CD4-positive, alpha-beta T cell treated with Interleukin-4 for 4 hours (primary cell): ENCODE results near the gene TBX4.
"Not testable (repeated sequence)": the region's sequence is repeated elsewhere in the genome, so short reads cannot be mapped to it uniquely, and the experiment has no call there.

ENCODE experiments used
- DNase-seq: peaks from one replicate; pipeline ENCODE4 v3.0.0-alpha.2; 2020

TBX4 gene

GRCh38 chr17:61431594-61432311, 20.5 kb upstream of the TBX4 start:
- no peak for DNase-seq

DNA sequence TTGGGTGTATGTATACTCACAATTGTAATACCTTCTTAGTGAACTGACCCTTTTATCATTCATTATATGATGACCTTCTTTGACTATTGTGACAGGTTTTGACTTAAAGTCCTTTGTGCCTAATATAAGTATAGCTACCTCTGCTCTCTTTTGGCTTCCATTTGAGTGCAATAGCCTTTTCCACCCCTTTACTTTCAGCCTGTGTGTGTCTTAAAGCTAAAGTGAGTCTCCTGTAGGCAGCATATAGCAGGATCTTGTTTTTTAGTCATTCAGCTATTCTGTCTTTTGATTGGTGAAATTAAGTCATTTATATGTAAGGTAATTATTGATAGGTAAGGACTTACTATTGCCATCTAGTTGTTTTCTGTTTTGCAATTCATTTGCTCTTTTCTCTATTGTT, 15.9 kb upstream of the TBX4 start:
- DNase-seq = no peak

DNA sequence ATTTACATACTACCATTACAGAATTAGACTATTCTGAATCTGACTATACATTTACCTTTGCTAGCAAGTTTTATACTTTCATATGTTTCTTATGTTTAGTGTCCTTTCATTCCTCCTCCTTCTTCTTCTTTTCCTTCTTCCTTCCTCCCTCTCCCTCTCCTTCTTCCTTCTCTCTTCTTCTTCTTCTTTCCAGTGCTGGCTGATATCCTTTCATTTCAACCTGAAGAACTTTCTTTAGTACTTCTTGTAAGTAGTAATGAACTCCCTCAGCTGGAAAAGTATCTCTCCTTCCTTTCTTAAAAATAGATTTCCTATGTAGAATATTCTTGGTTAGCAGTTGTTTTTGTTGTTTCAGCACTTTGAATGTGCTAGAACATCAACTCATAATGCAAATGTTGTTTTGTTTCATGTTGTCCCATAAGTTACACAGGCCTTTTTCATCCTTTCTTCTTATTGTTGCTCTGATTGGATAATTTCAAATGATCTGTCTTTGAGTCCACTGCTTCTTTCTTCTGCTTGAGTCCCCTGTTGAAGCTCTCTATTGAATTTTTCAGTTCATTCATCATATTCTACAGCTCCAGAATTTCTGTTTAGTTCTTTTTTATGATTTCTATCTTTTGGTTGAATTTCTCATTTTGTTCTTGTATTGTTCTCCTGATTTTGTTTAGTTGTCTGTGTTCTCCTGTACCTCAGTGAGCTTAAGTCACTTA, 15.1 kb upstream of the TBX4 start:
- DNase-seq = no peak

GRCh38 chr17:61440697-61441096, 11.5 kb upstream of the TBX4 start:
- DNase-seq = no peak

DNA sequence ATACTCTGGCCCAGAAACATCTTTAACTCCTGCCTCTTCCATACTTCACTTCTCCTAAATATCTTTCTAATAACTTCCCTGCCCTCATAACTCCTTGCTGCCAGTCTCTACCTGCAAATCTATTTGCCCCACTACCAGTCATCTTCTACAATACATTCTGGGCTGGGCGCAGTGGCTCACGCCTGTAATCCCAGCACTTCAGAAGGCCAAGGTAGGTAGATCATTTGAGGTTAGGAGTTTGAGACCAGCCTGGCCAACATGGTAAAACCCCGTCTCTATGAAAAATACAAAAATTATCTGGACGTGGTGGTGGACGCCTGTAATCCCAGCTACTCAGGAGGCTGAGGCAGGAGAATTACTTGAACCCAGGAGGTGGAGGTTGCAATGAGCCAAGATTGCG, 10.7 kb upstream of the TBX4 start:
- not testable (repeated sequence) for DNase-seq

DNA sequence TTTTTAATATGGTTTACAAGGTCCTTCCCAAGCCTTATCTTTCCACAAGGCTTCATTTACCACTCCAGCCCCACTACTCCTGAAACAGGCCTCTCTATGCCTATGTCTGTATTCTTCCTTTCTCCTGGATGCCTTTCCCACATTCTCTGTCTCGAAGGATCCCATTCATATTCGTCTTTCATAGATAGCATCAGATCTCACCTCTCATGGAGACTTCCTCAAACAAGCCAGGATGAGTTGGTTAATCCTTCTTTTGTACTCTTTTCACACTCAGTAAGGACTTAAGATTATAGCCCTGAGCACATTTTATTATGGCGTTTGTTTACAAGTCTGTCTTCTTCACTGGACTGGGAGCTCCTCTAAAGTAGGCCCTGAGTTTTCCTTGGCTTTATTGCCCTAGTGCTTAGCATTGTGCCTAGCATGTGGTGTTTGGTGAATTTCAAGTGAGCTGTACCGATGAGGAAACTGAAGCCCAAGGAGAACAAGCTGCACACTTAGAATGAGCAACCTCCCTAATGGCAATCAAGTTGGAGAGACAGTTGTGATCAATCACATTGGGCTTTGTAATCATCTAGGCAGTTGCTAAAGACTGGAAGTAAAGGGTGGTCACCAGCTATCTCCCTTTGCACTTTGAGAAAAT, 10.0 kb upstream of the TBX4 start:
- DNase-seq = no peak

- DNase-seq = no peak
Measured at GRCh38 chr17:61442878-61443474, 9.2 kb upstream of the TBX4 start.

DNA sequence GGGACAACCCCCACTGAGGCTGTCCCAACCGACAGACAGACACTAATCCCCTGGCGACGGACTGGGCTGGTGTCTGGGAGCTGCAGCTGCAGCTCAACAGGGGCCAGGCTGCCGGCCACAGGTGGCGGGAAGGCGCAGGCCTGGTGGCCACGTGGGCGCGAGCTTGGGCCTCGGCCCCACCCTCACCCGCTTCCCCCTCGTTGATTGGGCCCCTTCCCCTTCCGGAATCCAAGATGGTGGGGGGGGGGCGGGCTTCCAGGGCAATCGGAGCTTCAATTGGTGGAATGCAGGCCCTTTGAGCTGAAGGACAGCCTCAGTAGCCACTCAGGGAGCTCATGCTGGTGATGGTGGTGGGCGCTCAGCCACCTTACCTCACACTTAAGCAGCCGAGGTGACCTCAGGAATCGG, 8.7 kb upstream of the TBX4 start:
- no peak for DNase-seq

GRCh38 chr17:61444075-61444474, 8.1 kb upstream of the TBX4 start:
- DNase-seq = no peak

GRCh38 chr17:61444831-61445230, 7.4 kb upstream of the TBX4 start:
- no peak for DNase-seq

- DNase-seq = no peak
Measured at GRCh38 chr17:61447358-61447757, 4.9 kb upstream of the TBX4 start.

GRCh38 chr17:61448042-61448441, 4.2 kb upstream of the TBX4 start:
- no peak for DNase-seq

DNA sequence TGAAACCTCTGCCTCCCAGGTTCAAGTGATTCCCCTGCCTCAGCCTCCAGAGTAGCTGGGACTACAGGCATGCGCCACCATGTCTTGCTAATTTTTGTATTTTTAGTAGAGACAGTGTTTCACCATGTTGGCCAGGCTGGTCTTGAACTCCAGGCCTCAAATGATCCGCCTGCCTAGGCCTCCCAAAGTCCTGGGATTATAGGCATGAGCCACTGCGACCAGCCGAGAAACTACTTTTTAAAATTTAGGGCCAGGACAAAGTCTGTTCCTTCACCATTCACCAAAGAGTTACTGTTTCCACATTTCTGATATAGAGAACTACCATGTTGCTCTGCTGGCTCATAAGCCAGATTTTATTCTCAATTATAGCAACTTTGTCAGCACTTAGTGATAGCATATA, 3.1 kb upstream of the TBX4 start:
- DNase-seq = not testable (repeated sequence)

DNA sequence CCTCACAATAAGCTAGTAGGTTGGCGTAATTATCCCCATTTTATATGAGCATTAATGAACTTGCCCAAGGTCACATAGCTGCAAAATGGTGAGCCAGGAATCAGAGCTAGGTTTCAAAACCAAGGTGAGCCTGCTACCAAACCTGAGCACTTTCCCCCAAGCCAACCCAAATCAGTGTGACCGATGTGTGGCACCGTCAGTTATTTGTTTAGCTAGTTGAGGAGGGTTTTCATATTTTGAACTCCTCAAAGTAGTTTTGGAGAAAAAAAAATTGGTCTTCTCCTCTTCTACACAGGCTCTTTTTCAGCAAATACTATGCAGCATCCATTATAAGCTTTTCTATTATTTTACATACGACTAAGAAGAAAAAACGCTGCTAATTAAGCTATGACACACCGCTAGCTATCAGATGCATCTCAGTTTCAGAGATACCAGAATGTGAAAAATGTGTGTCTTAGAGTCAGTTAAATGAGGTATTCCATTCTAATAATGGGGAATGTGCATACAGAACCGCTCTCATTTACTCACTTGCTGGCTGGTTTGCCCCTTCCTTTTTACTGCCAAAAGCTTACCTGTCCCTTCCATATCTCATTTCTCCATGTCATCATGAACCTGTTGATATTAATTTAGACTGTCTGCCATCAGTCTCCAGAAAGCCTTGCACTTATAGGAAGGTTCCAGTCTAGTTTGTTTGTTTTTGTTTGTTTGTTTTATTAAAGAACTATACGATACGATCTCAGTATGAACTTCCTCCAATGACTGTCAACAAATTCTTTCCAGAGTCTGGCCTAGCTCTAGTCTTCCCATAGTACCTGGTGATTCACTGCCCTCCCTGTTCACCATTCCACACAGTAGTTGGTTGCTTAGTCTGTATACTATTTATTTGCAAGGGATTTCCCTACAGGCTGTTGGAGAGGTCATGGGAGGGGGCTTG, 2.2 kb upstream of the TBX4 start:
- no peak for DNase-seq

GRCh38 chr17:61450641-61451537, 1.3 kb upstream of the TBX4 start:
- no peak for DNase-seq

DNA sequence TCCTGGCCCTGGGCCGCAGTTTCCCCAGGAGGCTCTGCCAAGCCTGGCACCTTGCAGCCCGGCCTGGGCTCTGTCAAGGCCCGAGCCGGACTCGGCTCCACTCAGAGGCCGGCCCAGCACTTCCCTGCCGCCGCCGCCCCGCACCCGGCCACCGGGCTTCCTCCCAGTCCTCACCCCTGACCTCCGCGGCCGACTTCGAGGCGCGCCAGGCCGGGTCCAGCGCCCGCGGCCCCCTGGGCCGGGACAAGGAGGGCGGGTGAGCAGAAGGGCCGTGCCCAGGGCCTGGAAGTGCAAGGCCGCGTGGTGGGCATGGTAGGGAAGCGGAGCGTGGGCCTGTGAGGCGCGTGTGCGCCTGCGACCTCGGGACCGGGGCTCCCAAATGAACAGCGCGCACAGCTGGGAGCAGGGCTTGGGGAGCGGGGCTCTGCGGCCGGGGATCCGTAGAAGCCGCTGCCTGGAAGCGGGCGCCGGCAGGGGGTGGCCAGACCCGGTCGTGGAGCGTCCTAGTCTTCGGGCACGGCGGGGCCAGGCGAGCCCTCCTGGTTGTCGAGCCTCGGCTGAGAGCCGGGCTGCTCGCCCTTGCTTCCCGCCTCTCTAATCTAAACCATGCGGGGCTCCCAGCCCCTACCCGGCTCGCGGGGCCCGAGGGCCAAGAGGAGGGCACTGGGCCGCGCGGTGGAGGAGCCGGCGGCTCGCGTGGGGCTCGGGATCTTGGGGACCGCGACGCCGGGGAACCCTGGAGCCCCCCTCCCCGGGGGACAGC, 503 bp upstream of the TBX4 start:
- no peak for DNase-seq

DNA sequence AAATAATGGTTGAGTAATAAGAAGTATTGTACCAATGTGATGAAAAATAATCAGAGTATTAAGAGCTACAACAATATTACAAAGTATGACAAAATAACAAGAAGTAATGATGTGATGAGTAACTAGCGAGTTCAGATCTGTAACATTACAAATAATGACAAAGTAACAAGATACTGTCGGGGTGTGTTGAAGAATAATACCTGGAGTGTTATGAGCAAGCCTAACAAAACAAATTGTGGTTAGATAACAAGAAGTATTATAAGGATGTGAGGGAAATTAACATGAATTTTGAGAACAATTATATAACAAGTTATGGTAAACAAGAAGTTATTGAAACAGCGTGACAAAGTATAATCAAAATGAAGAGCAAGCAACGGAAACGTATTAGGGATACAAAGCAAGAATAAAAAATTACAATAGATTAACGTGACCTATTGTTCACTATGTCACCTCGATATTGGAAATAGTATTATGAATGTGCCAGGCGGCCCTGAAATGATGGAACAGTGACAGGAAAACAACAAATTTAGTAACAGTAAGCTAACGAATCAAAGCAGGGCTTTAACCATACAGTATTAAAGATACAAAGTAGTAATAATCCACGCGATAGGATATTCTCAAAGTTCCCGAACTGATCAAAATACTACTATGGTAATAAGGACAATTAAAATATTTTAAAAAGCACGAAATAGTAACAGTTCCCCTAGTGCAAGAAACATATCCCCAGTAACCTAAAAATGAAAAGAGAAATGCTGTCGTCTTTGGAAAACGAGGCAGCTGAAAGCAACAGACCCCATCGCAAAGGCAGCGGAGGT, 1.6 kb downstream of the TBX4 start:
- no peak for DNase-seq

GRCh38 chr17:61454381-61455323, 2.4 kb downstream of the TBX4 start:
- no peak for DNase-seq
